GM10266 (cell line): ENCODE measurements around the gene CDKAL1.
"Not testable (repeated sequence)": the region's sequence is repeated elsewhere in the genome, so short reads cannot be mapped to it uniquely, and the experiment has no call there.

Experiments used
- DNase-seq: peaks from one replicate; pipeline ENCODE4 v3.0.0; 2012; ENCODE audit errors: extremely low spot score
- TF ChIP-seq, protein P1 (sequence below): IDR thresholded peaks from 2 replicates; pipeline ENCODE4 v1.5.1; 2012; ENCODE audit warnings: mild to moderate bottlenecking, low read depth; ENCODE audit not compliant: control insufficient read depth, insufficient read depth; ENCODE audit errors: missing control alignments

CDKAL1 gene

DNA sequence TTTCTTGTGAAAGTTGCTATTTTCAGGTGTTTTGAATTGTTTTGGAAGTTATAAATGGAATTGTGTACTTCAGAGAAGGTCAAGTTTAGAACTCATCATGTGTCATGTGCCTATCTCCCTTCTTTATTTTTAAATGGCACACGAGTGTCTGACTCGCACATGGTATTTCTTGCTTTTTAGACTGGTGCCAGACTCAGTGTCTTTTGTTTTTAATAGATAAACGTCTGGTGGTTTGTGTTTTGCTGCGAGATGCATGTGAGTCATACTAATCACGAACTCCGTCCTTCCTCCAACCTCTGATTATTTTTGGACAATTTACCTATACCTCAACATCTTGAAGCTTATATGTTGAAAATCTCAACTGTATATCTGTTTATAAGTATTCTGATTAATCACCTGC is 292.1 kb downstream of the CDKAL1 start:
- no peak for DNase-seq
- TF ChIP-seq, protein P1, sequence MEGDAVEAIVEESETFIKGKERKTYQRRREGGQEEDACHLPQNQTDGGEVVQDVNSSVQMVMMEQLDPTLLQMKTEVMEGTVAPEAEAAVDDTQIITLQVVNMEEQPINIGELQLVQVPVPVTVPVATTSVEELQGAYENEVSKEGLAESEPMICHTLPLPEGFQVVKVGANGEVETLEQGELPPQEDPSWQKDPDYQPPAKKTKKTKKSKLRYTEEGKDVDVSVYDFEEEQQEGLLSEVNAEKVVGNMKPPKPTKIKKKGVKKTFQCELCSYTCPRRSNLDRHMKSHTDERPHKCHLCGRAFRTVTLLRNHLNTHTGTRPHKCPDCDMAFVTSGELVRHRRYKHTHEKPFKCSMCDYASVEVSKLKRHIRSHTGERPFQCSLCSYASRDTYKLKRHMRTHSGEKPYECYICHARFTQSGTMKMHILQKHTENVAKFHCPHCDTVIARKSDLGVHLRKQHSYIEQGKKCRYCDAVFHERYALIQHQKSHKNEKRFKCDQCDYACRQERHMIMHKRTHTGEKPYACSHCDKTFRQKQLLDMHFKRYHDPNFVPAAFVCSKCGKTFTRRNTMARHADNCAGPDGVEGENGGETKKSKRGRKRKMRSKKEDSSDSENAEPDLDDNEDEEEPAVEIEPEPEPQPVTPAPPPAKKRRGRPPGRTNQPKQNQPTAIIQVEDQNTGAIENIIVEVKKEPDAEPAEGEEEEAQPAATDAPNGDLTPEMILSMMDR, result no peak

DNA sequence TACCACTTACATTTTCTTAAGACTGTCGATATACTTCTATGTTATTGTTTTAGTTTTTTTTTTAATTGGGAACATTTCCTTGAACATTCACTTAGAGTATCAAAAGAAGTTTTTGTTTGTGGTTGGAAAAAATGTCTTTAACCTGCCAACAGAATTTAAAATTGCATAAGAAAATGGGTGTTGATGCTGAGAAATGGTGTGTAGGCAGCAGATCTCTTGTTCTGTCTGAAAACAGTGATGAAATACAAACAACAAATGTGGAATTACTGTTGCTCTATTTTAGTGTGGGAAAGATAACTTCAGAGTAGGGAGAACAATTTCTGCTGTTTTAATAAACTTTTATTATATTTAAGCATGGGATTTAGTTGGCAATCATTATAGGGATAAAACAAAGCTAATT is 293.5 kb downstream of the CDKAL1 start:
- DNase-seq, result no peak
- TF ChIP-seq, protein P1, result no peak

DNA sequence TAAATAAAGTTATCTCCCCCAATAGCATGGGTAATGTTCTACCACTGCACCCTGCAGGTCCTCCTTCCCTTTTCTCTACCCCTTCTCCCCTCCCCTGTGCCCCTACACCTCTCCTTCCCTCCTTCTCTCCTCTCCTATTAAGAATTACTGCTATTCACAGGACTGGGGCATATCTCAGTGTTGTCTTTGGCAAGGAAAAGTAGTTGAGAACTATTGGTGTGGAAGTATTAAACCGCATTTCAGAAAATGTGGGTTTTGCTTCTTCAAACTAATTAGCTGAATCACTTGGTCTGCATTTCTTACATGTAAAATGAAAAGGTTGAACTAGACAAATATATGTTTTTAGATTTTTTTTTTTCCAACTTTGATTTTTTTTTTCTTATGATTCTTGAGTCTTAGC is 296.3 kb downstream of the CDKAL1 start:
- TF ChIP-seq, protein P1, result no peak
- no peak for DNase-seq

DNA sequence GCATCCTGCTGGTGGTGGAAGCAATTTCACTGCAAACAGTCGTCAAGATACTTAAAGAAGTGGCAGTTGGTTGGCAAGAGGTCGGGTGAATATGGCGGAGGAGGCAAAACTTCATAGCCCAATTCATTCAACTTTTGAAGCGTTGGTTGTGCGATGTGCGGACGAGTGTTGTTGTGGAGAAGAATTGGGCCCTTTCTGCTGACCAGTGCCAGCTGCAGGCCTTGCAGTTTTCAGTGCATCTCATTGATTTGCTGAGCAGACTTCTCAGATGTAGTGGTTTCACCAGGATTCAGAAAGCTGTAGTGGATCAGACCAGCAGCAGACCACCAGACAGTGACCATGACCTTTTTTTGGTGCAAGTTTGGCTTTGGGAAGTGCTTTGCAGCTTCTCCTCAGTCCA is 297.0 kb downstream of the CDKAL1 start:
- DNase-seq, result not testable (repeated sequence)

DNA sequence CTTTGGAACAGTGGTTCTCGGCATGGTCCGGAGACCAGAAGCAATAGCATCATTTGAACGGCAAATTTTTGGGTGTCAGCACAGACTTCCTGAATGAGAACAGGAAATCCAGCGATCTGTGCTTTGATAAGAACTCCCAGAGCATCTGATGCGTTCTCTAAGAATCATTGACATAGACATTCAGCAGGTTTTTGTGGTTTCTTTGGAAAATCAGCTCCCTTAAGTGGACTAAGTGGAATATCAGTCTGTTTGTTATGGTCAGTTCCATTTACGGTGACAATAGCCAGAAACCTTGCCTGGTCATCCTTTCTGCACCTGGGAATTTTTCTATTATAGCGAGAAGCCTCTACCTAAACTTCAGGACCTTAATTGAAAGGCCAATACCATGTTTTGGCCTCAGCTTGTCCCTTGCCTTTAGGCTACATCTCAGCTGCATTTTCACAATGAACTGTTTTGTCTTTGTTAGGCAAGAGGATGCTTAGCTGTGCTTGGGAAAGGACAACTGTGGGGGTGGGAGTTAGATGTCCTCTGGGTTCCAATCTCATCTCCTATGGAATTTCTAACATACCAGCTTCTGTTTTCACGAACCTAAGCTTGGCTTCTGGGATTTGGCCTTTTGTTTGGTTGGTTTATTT is 299.7 kb downstream of the CDKAL1 start:
- no peak for DNase-seq
- TF ChIP-seq, protein P1, result no peak

DNA sequence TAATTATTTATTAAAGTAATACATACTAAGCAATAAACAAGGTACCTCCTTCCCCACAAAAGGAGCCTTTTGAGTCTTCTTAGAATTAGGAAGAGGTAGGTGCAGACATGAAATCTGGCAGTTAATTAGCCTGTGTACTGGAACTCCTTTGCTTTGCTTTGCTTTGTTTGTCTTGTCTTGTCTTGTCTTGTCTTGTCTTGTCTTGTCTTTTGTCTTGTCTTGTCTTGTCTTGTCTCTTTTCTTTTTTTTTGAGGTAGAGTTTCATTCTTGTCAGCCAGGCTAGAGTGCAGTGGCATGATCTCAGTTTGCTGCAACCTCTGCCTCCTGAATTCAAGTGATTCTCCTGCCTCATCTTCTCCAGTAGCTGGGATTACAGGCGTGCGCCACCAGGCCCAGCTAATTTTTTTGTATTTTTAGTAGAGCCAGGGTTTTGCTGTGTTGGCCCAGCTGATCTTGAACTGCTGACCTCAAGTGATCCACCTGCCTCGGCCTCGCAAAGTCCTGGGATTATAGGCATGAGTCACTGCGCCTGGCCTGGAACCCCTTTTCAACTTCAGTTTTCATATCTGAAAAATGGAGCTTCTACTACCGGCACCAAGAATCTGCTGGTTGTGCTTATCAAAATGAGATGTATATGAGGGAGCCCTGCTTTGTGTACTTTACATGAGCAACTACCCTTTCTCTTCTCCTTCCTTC is 301.2 kb downstream of the CDKAL1 start:
- no peak for DNase-seq
- TF ChIP-seq, protein P1, result no peak

DNA sequence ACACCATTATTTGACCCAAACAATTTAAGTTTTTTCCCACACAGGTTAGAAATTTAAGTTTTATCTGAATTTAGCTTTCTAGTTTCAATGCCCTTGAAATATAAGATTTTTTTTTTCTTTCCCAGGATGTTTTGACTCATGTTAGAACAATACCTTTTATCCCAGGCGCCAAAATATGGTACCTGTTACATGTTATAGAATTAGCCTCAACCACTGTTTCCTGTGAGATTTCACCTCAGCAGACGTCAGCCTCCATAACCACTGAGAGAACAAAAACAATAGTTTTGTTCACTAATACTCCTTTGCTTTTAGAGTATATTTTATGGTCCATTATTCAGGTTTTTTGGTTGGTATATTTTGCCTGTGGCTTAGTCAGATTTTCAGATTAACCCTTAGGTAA is 302.9 kb downstream of the CDKAL1 start:
- TF ChIP-seq, protein P1, result no peak
- no peak for DNase-seq

DNA sequence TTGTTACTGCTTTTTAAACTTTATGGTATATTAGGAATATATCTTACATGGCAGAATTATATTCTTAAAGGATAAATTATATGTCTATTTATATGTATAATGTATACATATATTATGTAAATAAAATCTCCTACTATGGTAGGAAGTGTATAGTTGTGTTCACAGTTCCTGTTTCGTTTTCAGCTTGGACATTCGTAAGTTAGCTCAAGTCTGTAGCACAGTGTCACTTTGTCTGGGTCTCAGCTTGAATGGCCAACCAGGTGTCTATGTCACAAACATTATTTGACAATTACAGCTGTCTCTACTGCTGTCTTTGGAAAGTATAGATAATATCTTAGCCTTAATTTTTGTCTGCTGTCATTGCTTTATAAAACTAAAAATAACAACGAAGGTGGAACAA is 303.9 kb downstream of the CDKAL1 start:
- TF ChIP-seq, protein P1, result no peak
- no peak for DNase-seq
